ENCODE results near the gene MAPK1.
A peak's percentile ranks its signal among the peaks of the same experiment; 100 is the strongest.

The MAPK1 gene

DNA sequence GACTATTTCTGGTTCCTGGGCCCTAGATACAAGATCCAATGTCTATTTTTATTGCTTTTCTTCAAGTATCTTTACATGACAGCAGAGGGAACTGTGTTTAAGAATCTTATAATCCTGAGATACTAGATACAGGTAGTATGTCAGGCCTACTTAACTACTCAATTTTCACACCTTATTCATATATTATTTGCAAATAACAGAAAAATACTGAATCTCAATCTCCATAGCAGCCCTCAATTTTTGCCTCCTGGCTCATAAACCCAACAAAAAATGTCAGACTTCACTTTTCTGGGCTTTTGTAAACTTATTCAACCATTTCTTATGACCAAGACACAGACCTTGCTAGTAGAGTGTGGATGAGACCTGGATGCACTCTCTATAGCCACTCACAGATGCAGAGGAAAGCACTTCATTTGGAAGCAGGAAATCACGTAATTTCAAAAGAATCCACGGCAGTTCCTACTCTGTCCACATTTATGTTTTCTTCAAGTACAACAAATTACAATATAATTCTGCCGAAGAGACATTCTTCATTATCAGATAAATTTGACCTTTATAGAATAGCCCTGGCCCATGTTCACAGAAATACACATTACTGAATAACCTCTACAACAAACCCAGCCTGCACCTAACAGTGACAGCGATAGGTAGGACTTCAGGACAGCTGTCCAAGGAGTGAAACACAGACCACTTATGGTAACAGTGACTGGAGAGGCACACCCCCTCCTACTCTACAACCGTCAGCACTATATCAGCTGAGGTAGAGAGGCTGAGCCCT lies 69.8 kb downstream of the MAPK1 start:
- peak; percentile 94 for ATAC-seq
- TF ChIP-seq ZNF565 (CRISPR knock-in tag; conservative IDR thresholded peaks at IDR 0.05; ENCODE audit: low read depth) (no peak), TCF4 (CRISPR knock-in tag; IDR thresholded peaks at IDR 0.05; ENCODE audit: borderline replicate concordance) (no peak), CSDC2 (CRISPR knock-in tag; IDR thresholded peaks at IDR 0.05) (no peak), ZNF8 (CRISPR knock-in tag; IDR thresholded peaks at IDR 0.05) (no peak), ZFP3 (CRISPR knock-in tag; IDR thresholded peaks at IDR 0.05) (no peak), BACH2 (CRISPR knock-in tag; IDR thresholded peaks at IDR 0.05; ENCODE audit: borderline replicate concordance) (no peak), OSR1 (CRISPR knock-in tag; IDR thresholded peaks at IDR 0.05) (no peak), SNAI2 (CRISPR knock-in tag; IDR thresholded peaks at IDR 0.05) (no peak), ZC3H10 (CRISPR knock-in tag; IDR thresholded peaks at IDR 0.05) (no peak), GLIS3 (CRISPR knock-in tag; IDR thresholded peaks at IDR 0.05) (no peak), ARNTL (CRISPR knock-in tag; IDR thresholded peaks at IDR 0.05; ENCODE audit: borderline replicate concordance, low read depth) (no peak)
- TF ChIP-seq, protein P1, sequence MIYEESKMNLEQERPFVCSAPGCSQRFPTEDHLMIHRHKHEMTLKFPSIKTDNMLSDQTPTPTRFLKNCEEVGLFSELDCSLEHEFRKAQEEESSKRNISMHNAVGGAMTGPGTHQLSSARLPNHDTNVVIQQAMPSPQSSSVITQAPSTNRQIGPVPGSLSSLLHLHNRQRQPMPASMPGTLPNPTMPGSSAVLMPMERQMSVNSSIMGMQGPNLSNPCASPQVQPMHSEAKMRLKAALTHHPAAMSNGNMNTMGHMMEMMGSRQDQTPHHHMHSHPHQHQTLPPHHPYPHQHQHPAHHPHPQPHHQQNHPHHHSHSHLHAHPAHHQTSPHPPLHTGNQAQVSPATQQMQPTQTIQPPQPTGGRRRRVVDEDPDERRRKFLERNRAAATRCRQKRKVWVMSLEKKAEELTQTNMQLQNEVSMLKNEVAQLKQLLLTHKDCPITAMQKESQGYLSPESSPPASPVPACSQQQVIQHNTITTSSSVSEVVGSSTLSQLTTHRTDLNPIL (CRISPR knock-in tag; IDR thresholded peaks at IDR 0.05; ENCODE audit: low read depth): no peak
- TF ChIP-seq, protein P2, sequence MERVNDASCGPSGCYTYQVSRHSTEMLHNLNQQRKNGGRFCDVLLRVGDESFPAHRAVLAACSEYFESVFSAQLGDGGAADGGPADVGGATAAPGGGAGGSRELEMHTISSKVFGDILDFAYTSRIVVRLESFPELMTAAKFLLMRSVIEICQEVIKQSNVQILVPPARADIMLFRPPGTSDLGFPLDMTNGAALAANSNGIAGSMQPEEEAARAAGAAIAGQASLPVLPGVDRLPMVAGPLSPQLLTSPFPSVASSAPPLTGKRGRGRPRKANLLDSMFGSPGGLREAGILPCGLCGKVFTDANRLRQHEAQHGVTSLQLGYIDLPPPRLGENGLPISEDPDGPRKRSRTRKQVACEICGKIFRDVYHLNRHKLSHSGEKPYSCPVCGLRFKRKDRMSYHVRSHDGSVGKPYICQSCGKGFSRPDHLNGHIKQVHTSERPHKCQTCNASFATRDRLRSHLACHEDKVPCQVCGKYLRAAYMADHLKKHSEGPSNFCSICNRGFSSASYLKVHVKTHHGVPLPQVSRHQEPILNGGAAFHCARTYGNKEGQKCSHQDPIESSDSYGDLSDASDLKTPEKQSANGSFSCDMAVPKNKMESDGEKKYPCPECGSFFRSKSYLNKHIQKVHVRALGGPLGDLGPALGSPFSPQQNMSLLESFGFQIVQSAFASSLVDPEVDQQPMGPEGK (CRISPR knock-in tag; IDR thresholded peaks at IDR 0.05; ENCODE audit: borderline replicate concordance): no peak
- TF ChIP-seq, protein P3, sequence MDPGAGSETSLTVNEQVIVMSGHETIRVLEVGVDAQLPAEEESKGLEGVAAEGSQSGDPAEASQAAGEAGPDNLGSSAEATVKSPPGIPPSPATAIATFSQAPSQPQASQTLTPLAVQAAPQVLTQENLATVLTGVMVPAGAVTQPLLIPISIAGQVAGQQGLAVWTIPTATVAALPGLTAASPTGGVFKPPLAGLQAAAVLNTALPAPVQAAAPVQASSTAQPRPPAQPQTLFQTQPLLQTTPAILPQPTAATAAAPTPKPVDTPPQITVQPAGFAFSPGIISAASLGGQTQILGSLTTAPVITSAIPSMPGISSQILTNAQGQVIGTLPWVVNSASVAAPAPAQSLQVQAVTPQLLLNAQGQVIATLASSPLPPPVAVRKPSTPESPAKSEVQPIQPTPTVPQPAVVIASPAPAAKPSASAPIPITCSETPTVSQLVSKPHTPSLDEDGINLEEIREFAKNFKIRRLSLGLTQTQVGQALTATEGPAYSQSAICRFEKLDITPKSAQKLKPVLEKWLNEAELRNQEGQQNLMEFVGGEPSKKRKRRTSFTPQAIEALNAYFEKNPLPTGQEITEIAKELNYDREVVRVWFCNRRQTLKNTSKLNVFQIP (CRISPR knock-in tag; IDR thresholded peaks at IDR 0.05; ENCODE audit: borderline replicate concordance, low read depth): no peak

DNA sequence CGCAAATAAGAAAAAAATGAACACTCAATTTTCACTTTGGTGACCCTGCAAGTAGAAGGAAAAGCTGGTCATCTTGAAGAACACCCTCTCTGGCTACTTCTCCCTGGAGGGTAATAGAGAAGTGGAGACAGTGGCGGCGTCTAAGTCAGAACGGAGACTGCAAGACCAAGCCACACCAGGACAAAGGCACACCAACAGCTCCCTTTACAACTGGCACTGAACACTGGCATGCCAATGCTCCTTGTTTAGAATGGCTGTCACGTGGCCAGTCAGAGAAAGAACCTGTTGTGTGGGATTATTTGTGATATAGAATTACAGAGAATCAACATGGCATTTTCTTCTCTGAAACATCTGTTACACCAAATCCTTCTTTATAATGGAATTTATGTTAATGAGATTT lies 70.6 kb downstream of the MAPK1 start:
- ATAC-seq: no peak
- TF ChIP-seq RARB (CRISPR knock-in tag; IDR thresholded peaks at IDR 0.05) (no peak), OSR1 (CRISPR knock-in tag; IDR thresholded peaks at IDR 0.05) (no peak), ZNF8 (CRISPR knock-in tag; IDR thresholded peaks at IDR 0.05) (no peak)
- TF ChIP-seq, protein P4, sequence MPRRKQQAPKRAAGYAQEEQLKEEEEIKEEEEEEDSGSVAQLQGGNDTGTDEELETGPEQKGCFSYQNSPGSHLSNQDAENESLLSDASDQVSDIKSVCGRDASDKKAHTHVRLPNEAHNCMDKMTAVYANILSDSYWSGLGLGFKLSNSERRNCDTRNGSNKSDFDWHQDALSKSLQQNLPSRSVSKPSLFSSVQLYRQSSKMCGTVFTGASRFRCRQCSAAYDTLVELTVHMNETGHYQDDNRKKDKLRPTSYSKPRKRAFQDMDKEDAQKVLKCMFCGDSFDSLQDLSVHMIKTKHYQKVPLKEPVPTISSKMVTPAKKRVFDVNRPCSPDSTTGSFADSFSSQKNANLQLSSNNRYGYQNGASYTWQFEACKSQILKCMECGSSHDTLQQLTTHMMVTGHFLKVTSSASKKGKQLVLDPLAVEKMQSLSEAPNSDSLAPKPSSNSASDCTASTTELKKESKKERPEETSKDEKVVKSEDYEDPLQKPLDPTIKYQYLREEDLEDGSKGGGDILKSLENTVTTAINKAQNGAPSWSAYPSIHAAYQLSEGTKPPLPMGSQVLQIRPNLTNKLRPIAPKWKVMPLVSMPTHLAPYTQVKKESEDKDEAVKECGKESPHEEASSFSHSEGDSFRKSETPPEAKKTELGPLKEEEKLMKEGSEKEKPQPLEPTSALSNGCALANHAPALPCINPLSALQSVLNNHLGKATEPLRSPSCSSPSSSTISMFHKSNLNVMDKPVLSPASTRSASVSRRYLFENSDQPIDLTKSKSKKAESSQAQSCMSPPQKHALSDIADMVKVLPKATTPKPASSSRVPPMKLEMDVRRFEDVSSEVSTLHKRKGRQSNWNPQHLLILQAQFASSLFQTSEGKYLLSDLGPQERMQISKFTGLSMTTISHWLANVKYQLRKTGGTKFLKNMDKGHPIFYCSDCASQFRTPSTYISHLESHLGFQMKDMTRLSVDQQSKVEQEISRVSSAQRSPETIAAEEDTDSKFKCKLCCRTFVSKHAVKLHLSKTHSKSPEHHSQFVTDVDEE (CRISPR knock-in tag; IDR thresholded peaks at IDR 0.05): no peak
- TF ChIP-seq, protein P5, sequence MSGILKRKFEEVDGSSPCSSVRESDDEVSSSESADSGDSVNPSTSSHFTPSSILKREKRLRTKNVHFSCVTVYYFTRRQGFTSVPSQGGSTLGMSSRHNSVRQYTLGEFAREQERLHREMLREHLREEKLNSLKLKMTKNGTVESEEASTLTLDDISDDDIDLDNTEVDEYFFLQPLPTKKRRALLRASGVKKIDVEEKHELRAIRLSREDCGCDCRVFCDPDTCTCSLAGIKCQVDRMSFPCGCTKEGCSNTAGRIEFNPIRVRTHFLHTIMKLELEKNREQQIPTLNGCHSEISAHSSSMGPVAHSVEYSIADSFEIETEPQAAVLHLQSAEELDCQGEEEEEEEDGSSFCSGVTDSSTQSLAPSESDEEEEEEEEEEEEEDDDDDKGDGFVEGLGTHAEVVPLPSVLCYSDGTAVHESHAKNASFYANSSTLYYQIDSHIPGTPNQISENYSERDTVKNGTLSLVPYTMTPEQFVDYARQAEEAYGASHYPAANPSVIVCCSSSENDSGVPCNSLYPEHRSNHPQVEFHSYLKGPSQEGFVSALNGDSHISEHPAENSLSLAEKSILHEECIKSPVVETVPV (CRISPR knock-in tag; IDR thresholded peaks at IDR 0.05): no peak

DNA sequence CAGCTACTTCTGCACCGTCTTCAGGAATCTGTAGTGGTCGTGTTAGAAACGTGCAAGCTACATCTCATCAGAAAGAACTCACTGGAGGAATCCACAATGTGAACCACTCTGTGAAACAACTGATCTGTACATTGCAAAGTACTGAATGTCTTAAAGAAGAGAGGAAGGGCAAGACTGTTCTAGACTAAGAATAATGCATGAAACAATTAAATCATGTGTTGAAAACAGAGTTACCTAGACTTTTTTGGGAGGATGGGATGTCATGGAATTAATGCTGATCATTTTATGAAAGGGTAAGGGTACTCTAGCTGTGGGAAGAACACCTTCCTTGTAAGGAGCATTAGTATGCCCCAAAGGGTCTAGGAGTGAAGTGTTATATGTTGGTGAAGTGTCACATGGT lies 71.2 kb downstream of the MAPK1 start:
- no peak for ATAC-seq
- TF ChIP-seq, protein P4 (CRISPR knock-in tag; IDR thresholded peaks at IDR 0.05): no peak
- TF ChIP-seq CSDC2 (CRISPR knock-in tag; IDR thresholded peaks at IDR 0.05) (no peak), ZNF565 (CRISPR knock-in tag; conservative IDR thresholded peaks at IDR 0.05; ENCODE audit: low read depth) (no peak), ESRRG (CRISPR knock-in tag; IDR thresholded peaks at IDR 0.05) (no peak), ISL1 (CRISPR knock-in tag; IDR thresholded peaks at IDR 0.05) (no peak), TOX (CRISPR knock-in tag; IDR thresholded peaks at IDR 0.05; ENCODE audit: borderline replicate concordance) (no peak), ARNTL (CRISPR knock-in tag; IDR thresholded peaks at IDR 0.05; ENCODE audit: borderline replicate concordance, low read depth) (no peak), BACH2 (CRISPR knock-in tag; IDR thresholded peaks at IDR 0.05; ENCODE audit: borderline replicate concordance) (no peak), SNAI2 (CRISPR knock-in tag; IDR thresholded peaks at IDR 0.05) (no peak)
- TF ChIP-seq, protein P5 (CRISPR knock-in tag; IDR thresholded peaks at IDR 0.05): no peak
- TF ChIP-seq, protein P3 (CRISPR knock-in tag; IDR thresholded peaks at IDR 0.05; ENCODE audit: borderline replicate concordance, low read depth): no peak

All from SK-N-SH treated with all-trans-retinoic acid at 6 μM for 48 hours (cell line).